ENCODE results near the gene CAPN1.

CAPN1 gene

GRCh38 chr11:65210361-65210731, 28.6 kb downstream of the CAPN1 start:
- no peak for TF ChIP-seq CTCF (IDR thresholded peaks at IDR 0.05; ENCODE audit: low read depth, low read length)
- H3K4me3 ChIP-seq (ENCODE audit: low read depth, low read length) = no peak overlapping the region
- in situ Hi-C loops (cut with HindIII; ENCODE audit: low sequenced_read_pairs) = no loop called here
- DNase-seq (ENCODE audit: low read depth, low spot score) = no peak

DNA sequence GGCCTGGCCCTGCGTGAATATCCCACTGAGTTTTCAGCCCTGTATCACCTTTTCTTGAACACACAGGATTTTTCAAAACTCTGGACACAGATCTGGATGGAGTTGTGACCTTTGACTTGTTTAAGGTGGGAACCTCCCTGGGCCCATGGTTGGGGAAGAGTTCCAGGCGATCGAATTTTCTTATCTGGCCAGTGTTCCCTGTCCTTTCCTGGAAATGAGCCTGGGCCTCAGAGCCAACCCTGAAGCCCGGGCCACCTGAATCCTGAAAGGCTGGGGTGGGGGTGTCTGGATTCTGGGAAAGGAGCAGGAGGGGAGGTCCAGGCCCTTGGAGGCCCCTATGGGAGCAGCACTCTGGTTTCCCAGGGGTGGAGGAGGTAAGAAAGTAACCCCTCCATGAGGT, 29.0 kb downstream of the CAPN1 start:
- DNase-seq (ENCODE audit: low read depth, low spot score) = no peak
- no peak overlapping the region for H3K4me3 ChIP-seq (ENCODE audit: low read depth, low read length)
- no peak for TF ChIP-seq CTCF (IDR thresholded peaks at IDR 0.05; ENCODE audit: low read depth, low read length)
- in situ Hi-C loops (cut with HindIII; ENCODE audit: low sequenced_read_pairs) = no loop called here

DNA sequence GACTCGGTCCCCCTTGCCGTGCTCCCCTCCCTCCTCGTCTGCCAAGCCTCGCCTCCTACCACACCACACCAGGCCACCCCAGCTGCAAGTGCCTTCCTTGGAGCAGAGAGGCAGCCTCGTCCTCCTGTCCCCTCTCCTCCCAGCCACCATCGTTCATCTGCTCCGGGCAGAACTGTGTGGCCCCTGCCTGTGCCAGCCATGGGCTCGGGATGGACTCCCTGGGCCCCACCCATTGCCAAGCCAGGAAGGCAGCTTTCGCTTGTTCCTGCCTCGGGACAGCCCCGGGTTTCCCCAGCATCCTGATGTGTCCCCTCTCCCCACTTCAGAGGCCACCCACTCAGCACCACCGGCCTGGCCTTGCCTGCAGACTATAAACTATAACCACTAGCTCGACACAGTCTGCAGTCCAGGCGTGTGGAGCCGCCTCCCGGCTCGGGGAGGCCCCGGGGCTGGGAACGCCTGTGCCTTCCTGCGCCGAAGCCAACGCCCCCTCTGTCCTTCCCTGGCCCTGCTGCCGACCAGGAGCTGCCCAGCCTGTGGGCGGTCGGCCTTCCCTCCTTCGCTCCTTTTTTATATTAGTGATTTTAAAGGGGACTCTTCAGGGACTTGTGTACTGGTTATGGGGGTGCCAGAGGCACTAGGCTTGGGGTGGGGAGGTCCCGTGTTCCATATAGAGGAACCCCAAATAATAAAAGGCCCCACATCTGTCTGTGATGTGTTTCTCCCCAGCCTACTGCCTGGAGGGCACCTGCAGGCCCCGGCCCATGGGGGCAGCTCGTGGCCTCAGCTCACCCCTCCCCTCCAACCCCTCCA, 29.8 kb downstream of the CAPN1 start:
- TF ChIP-seq CTCF (IDR thresholded peaks at IDR 0.05; ENCODE audit: low read depth, low read length) = no peak
- no peak for DNase-seq (ENCODE audit: low read depth, low spot score)
- no peak overlapping the region for H3K4me3 ChIP-seq (ENCODE audit: low read depth, low read length)
- in situ Hi-C loops (cut with HindIII; ENCODE audit: low sequenced_read_pairs) = no loop called here

GRCh38 chr11:65212226-65212801, 30.6 kb downstream of the CAPN1 start:
- no peak for TF ChIP-seq CTCF (IDR thresholded peaks at IDR 0.05; ENCODE audit: low read depth, low read length)
- DNase-seq (ENCODE audit: low read depth, low spot score) = no peak

DNA sequence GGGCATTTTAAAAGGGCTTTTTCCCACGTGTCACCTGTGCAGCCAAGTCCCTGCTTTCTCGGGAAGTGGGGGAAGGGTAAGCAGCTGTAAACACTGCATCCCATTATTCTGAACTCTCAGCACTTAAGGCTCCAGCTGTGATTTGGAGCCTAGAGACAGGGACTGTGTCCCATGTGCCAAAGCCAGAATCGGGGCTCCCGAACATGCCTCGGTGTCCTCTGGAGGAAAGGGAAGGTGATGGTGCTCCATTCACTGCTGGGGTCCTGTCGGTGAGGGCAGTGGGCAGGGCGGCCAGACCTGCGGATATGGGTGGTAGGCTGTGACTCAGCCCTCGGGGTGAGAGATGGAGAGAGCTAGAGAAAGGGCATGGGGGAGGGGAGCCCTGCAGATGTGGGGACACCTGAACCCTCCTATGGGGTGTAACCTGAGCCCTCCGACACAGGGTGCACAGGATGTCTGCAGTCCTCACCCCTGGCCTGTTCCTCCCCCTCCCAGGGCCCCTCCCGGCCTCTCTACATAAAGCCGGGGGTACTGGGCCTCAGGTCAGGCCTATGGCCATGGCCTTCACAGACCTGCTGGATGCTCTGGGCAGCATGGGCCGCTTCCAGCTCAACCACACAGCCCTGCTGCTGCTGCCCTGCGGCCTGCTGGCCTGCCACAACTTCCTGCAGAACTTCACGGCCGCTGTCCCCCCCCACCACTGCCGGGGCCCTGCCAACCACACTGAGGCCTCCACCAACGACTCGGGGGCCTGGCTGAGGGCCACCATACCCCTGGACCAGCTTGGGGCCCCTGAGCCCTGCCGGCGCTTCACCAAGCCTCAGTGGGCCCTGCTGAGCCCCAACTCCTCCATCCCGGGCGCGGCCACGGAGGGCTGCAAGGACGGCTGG, 31.8 kb downstream of the CAPN1 start:
- H3K4me3 ChIP-seq (ENCODE audit: low read depth, low read length) = no peak overlapping the region
- in situ Hi-C loops (cut with HindIII; ENCODE audit: low sequenced_read_pairs) = no loop called here
- TF ChIP-seq CTCF (IDR thresholded peaks at IDR 0.05; ENCODE audit: low read depth, low read length) = no peak
- no peak for DNase-seq (ENCODE audit: low read depth, low spot score)

More at GRCh38 chr11:65212226-65212801, 30.6 kb downstream of the CAPN1 start:
- in situ Hi-C loops (cut with HindIII; ENCODE audit: low sequenced_read_pairs) = no loop called here
- no peak overlapping the region for H3K4me3 ChIP-seq (ENCODE audit: low read depth, low read length)

DNA sequence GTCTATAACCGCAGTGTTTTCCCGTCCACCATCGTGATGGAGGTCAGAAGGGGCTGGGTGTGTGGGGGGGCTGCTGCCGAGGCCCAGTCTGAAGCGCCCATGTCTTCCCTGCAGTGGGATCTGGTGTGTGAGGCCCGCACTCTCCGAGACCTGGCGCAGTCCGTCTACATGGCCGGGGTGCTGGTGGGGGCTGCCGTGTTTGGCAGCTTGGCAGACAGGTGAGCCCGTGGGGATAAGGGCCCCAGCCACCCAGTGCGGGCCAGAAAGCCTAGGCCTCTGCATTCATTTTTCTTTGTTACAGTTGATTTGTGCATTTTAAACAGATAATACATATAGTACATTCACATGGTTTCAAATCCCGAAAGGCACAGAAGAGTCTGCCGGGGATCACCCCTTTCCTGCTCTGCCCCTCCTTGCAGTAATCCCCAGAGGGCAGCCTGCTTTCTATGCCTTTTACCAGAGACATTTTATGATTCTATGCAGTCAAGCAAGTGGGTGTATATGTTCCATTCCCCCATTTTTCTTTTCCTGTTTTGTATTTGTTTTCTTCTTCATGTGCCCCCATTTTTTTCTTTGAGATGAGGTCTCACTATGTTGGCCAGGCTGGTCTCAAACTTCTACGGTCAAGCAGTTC, 32.6 kb downstream of the CAPN1 start:
- DNase-seq (ENCODE audit: low read depth, low spot score) = no peak
- H3K4me3 ChIP-seq (ENCODE audit: low read depth, low read length) = no peak overlapping the region
- no peak for TF ChIP-seq CTCF (IDR thresholded peaks at IDR 0.05; ENCODE audit: low read depth, low read length)
- in situ Hi-C loops (cut with HindIII; ENCODE audit: low sequenced_read_pairs) = no loop called here
